Suprapubic skin (tissue), 4 donors: ENCODE results near the gene COL25A1. TPM values are rescaled to one million over a fixed set of nuclear protein-coding genes. Genes with fewer than 3 reads are reported as not detected.

Source experiments
- DNase-seq, 2 donors: peaks; one replicate each; pipeline ENCODE4 v3.0.0-alpha.2; 2019; ENCODE audit warnings: low spot score in 2 of 2
- H3K27ac ChIP-seq: fragments of 200-600 bp; sonication (generic); one replicate; pipeline ENCODE4 v1.5.1; 2019
- H3K27me3 ChIP-seq: fragments of 200-600 bp; sonication (generic); one replicate; pipeline ENCODE4 v1.5.1; 2019
- H3K36me3 ChIP-seq: fragments of 200-600 bp; sonication (generic); one replicate; pipeline ENCODE4 v1.5.1; 2019
- H3K4me1 ChIP-seq: fragments of 200-600 bp; sonication (generic); one replicate; pipeline ENCODE4 v1.5.1; 2019
- H3K4me3 ChIP-seq: fragments of 200-600 bp; sonication (generic); one replicate; pipeline ENCODE4 v1.5.1; 2019; ENCODE audit warnings: mild to moderate bottlenecking
- H3K9me3 ChIP-seq: fragments of 200-600 bp; sonication (generic); one replicate; pipeline ENCODE4 v1.5.1; 2019
- CTCF ChIP-seq, 2 donors: fragments of 200-600 bp in 1 of 2; fragments of 450-650 bp in 1 of 2; sonication (generic) in 1 of 2; IDR thresholded peaks; one replicate each; pipeline ENCODE4 v1.5.1; 2016 to 2019; ENCODE audit warnings: antibody characterized with exemption in 2 of 2, mild to moderate bottlenecking in 1 of 2, moderate library complexity in 1 of 2
- EP300 ChIP-seq: sonication (generic); formaldehyde crosslinking; IDR thresholded peaks from one replicate; pipeline ENCODE4 v1.6.1; 2017; ENCODE audit warnings: antibody characterized with exemption
- POLR2A ChIP-seq, 2 donors: fragments of 450-650 bp; IDR thresholded peaks; one replicate each; pipeline ENCODE4 v1.6.1; 2017; ENCODE audit warnings: antibody characterized with exemption in 2 of 2, mild to moderate bottlenecking in 2 of 2, moderate library complexity in 2 of 2
- POLR2AphosphoS5 ChIP-seq, 3 donors: sonication (generic); formaldehyde crosslinking; IDR thresholded peaks; one replicate each; pipeline ENCODE4 v1.6.1; 2017; ENCODE audit warnings: antibody characterized with exemption in 3 of 3
- WGBS: methylation state at CpG from one replicate; pipeline ENCODE4 v1.1.5; 2018; 5-methylcytosine and 5-hydroxymethylcytosine counted together
- total RNA-seq, 4 donors: library from RNA; depleted of rRNA; stranded (reverse); fragments of >200 nt; gene quantifications; one replicate each; pipeline ENCODE4 v1.1.0, GENCODE V29; 2016

Gene COL25A1
- total RNA-seq, 4 donors from 2014 or later = 0.30 to 1.4 (median 1.0) TPM

- no peak for DNase-seq
- Histone ChIP-seq H3K9me3 (no peaks in the 10 kb centered on the region), H3K4me3 (no peak overlapping the region), H3K27ac (no peak overlapping the region), H3K4me1 (no peaks in the 10 kb centered on the region), H3K27me3 (no peaks in the 10 kb centered on the region), H3K36me3 (no peaks in the 10 kb centered on the region)
- TF ChIP-seq CTCF (IDR thresholded peaks at IDR 0.05) (no peak), POLR2A (IDR thresholded peaks at IDR 0.05) (no peak), POLR2AphosphoS5 (IDR thresholded peaks at IDR 0.05) (no peak), EP300 (no peak)
Observed at GRCh38 chr4:108884596-108884995, 417.9 kb downstream of the COL25A1 start.

- no peaks in the 10 kb centered on the region for H3K27me3 ChIP-seq
- no peaks in the 10 kb centered on the region for H3K9me3 ChIP-seq
- H3K4me1 ChIP-seq = no peaks in the 10 kb centered on the region
- no peak for TF ChIP-seq POLR2A (IDR thresholded peaks at IDR 0.05)
- no peak for TF ChIP-seq EP300
- no peak for TF ChIP-seq CTCF (IDR thresholded peaks at IDR 0.05)
- no peak for TF ChIP-seq POLR2AphosphoS5 (IDR thresholded peaks at IDR 0.05)
- no peaks in the 10 kb centered on the region for H3K36me3 ChIP-seq
- no peak overlapping the region for H3K4me3 ChIP-seq
- WGBS = 84% methylated on average over 4 of the region's 4 CpGs
- DNase-seq = no peak
- no peak overlapping the region for H3K27ac ChIP-seq
Observed at GRCh38 chr4:108881986-108882385, 420.5 kb downstream of the COL25A1 start.

DNA sequence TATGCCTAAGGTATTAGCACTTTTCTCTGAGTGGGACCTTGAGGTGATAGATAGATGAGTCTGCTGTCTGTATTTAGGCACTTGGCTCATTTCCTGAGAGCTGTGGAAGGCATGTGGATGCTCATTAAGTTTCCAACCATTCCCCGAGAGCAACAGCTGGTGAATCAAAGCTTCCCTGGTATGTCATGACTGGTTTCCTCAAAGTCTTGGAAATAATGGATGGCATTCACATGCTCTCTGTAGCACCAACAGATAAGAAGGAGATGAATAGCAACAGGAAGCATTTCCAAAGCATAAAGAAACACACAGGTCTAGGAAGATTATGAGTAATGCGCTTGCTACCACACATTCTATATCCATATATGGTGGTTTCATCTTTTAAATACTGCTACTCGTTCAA is 421.3 kb downstream of the COL25A1 start:
- Histone ChIP-seq H3K36me3 (no peaks in the 10 kb centered on the region), H3K27ac (no peak overlapping the region), H3K4me1 (no peaks in the 10 kb centered on the region), H3K4me3 (no peak overlapping the region), H3K27me3 (no peaks in the 10 kb centered on the region), H3K9me3 (no peaks in the 10 kb centered on the region)
- TF ChIP-seq POLR2AphosphoS5 (IDR thresholded peaks at IDR 0.05) (no peak), CTCF (IDR thresholded peaks at IDR 0.05) (no peak), POLR2A (IDR thresholded peaks at IDR 0.05) (no peak), EP300 (no peak)
- WGBS = 72% methylated on average over 3 of the region's 3 CpGs
- no peak for DNase-seq

- no peak overlapping the region for H3K27ac ChIP-seq
- H3K9me3 ChIP-seq = no peaks in the 10 kb centered on the region
- DNase-seq = no peak
- H3K4me3 ChIP-seq = no peak overlapping the region
- TF ChIP-seq CTCF (IDR thresholded peaks at IDR 0.05) (no peak), EP300 (no peak), POLR2AphosphoS5 (IDR thresholded peaks at IDR 0.05) (no peak), POLR2A (IDR thresholded peaks at IDR 0.05) (no peak)
- no peaks in the 10 kb centered on the region for H3K4me1 ChIP-seq
- H3K36me3 ChIP-seq = no peaks in the 10 kb centered on the region
- WGBS = 37% methylated on average over 3 of the region's 3 CpGs
- H3K27me3 ChIP-seq = no peaks in the 10 kb centered on the region
Observed at GRCh38 chr4:108878806-108879205, 423.7 kb downstream of the COL25A1 start.

DNA sequence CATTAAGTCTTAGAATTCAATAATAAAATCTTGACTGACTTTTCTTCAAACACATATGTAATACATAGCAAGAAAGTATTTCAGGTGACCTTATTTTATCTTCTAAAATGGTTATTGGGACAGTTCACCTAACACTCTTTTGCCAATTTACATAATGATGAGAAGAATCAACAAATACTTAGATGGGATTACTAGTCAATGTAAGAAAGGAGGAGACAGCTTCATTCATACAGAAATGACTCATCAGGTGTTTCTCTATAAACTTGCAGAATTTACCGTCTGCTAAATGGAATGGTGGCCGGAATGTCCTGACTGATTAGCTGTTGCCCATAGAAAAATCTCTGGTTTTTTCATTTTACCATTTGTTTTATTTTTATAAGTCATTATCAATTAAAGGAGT is 424.6 kb downstream of the COL25A1 start:
- TF ChIP-seq EP300 = no peak
- no peak for TF ChIP-seq CTCF (IDR thresholded peaks at IDR 0.05)
- TF ChIP-seq POLR2A (IDR thresholded peaks at IDR 0.05) = no peak
- no peak for TF ChIP-seq POLR2AphosphoS5 (IDR thresholded peaks at IDR 0.05)
- no peak for DNase-seq
- no peak overlapping the region for H3K27ac ChIP-seq
- H3K4me3 ChIP-seq = no peak overlapping the region
- no peaks in the 10 kb centered on the region for H3K4me1 ChIP-seq
- H3K36me3 ChIP-seq = no peaks in the 10 kb centered on the region
- no peaks in the 10 kb centered on the region for H3K9me3 ChIP-seq
- WGBS = 75% methylated on average over 2 of the region's 2 CpGs
- H3K27me3 ChIP-seq = no peaks in the 10 kb centered on the region
